CD4-positive, alpha-beta T cell (primary cell): ENCODE results near the gene WWOX. TPM values are rescaled to one million over a fixed set of nuclear protein-coding genes. Genes with fewer than 3 reads are reported as not detected.

Experiments
- ATAC-seq: fragments of 200-7000 bp; cut with Tn5 transposase; one replicate; pipeline ENCODE4 v1.10.0; 2022; ENCODE audit warnings: mild to moderate bottlenecking; ENCODE audit not compliant: poor library complexity
- CTCF ChIA-PET: fragments of 350-600 bp; sonication (Branson Sonifier 250); formaldehyde crosslinking; loops from one replicate; lab custom pipeline; 2021; ENCODE audit warnings: antibody characterized with exemption, inconsistent platforms; lab: Charles Lee
- POLR2A ChIA-PET: fragments of 350-600 bp; sonication (Branson Sonifier 250); formaldehyde crosslinking; loops from one replicate; lab custom pipeline; 2021; ENCODE audit warnings: antibody characterized with exemption, inconsistent platforms; lab: Charles Lee
- DNase-seq, 14 experiments: peaks; one replicate each; pipeline ENCODE4 v3.0.0-alpha.2; 2013 to 2020; ENCODE audit warnings: mixed read lengths in 2 of 14
- H3K27ac ChIP-seq, 2 donors: one replicate each; pipeline versions ENCODE4 v1.5.1 to v1.7.0; 2013; ENCODE audit warnings: low read length in 2 of 2, low read depth in 1 of 2, mild to moderate bottlenecking in 1 of 2
- H3K27me3 ChIP-seq, 2 experiments: 1 replicate in 1 of 2; 2 replicates in 1 of 2; pipeline versions ENCODE4 v1.6.1 to v1.7.0; 2013; ENCODE audit warnings: low read length in 2 of 2, control low read depth in 1 of 2, mild to moderate bottlenecking in 1 of 2, moderate library complexity in 1 of 2; ENCODE audit not compliant: insufficient read depth in 2 of 2, control insufficient read depth in 1 of 2
- H3K36me3 ChIP-seq: one replicate; pipeline ENCODE4 v1.6.1; 2013; ENCODE audit warnings: low read length, control low read depth; ENCODE audit not compliant: insufficient read depth
- H3K4me1 ChIP-seq: one replicate; pipeline ENCODE4 v1.6.1; 2013; ENCODE audit warnings: low read length, control low read depth; ENCODE audit not compliant: insufficient read depth
- H3K4me3 ChIP-seq: one replicate; pipeline ENCODE4 v1.5.1; 2013; ENCODE audit warnings: mild to moderate bottlenecking, low read length, moderate library complexity
- H3K9me3 ChIP-seq, 2 experiments: 1 replicate in 1 of 2; 2 replicates in 1 of 2; pipeline versions ENCODE4 v1.6.1 to v1.7.0; 2013; ENCODE audit warnings: low read length in 2 of 2, mild to moderate bottlenecking in 2 of 2, control low read depth in 1 of 2, moderate library complexity in 1 of 2; ENCODE audit not compliant: control insufficient read depth in 1 of 2, insufficient read depth in 1 of 2
- H3K27ac Mint-ChIP-seq: one replicate; pipeline ENCODE4 v1.8.0; 2020; ENCODE audit warnings: mixed read lengths
- H3K27me3 Mint-ChIP-seq: one replicate; pipeline ENCODE4 v1.8.0; 2021; ENCODE audit warnings: mixed read lengths
- H3K36me3 Mint-ChIP-seq: one replicate; pipeline ENCODE4 v1.8.0; 2021; ENCODE audit warnings: low read depth, mixed read lengths
- H3K4me1 Mint-ChIP-seq: one replicate; pipeline ENCODE4 v1.8.0; 2021; ENCODE audit warnings: low read depth, mixed read lengths
- H3K4me3 Mint-ChIP-seq: one replicate; pipeline ENCODE4 v1.8.0; 2020; ENCODE audit warnings: mild to moderate bottlenecking, mixed read lengths
- H3K9me3 Mint-ChIP-seq: one replicate; pipeline ENCODE4 v1.8.0; 2020; ENCODE audit warnings: mixed read lengths
- intact Hi-C, 2 experiments: fragments of 100-400 bp; cut with DNase I in 1 of 2; cut with micrococcal nuclease in 1 of 2; formaldehyde crosslinking; loops; one replicate each; pipeline versions ENCODE4 v1.15.1 to v1.9.0; 2023 to 2025; cut with DNase I, micrococcal nuclease
- total RNA-seq, 174 experiments: library from RNA in 2 of 174; stranded (reverse) in 2 of 174; gene quantifications; one replicate each; pipeline ENCODE4 v1.2.3 and lab custom pipeline; 2021 to 2026
- TF ChIP-seq, protein P1 (sequence below): fragments of 200-600 bp; IDR thresholded peaks from one replicate; pipeline ENCODE4 v1.8.0; 2022; ENCODE audit warnings: antibody characterized with exemption, mild to moderate bottlenecking

Gene WWOX
- total RNA-seq, 2 experiments from 2014 or later = 19.3 to 21.7 TPM

DNA sequence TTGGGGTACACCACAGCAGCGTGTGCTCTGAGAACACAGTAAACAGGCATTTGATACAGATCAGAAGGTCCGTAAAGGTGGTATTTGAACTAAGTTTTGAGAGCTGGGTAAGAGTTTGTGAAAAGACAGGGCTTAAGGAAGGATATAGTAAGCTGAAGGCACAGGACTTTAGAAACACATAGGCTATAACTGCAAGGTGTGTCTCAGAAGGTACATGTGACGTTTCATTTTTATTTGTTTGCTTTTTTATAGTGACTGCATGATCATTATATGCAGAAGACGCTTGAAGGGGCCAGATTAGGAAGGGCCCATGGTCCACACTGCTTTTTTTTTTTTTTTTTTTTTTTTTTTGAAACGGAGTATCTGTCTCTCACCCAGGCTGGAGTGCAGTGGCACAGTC, 644.6 kb downstream of the WWOX start:
- no peaks in the 10 kb centered on the region for H3K27me3 Mint-ChIP-seq
- peaks cover 37% of the 10 kb centered on the region for H3K4me1 Mint-ChIP-seq
- ATAC-seq (no peak), DNase-seq (no peak)
- intact Hi-C loops = no loop called here
- Histone ChIP-seq H3K27ac (no peak overlapping the region), H3K36me3 (no peaks in the 10 kb centered on the region), H3K4me3 (no peak overlapping the region), H3K4me1 (peaks cover 37% of the 10 kb centered on the region), H3K27me3 (no peaks in the 10 kb centered on the region), H3K9me3 (no peaks in the 10 kb centered on the region)
- H3K4me3 Mint-ChIP-seq = peak overlapping the region; percentile 4
- H3K9me3 Mint-ChIP-seq = no peaks in the 10 kb centered on the region
- CTCF ChIA-PET = interaction anchor here (1.0 kb wide), 1 partner anchor 26 kb away, joined by 4 read pairs; no protein-coding TSS in a partner anchor
- TF ChIP-seq, protein P1, sequence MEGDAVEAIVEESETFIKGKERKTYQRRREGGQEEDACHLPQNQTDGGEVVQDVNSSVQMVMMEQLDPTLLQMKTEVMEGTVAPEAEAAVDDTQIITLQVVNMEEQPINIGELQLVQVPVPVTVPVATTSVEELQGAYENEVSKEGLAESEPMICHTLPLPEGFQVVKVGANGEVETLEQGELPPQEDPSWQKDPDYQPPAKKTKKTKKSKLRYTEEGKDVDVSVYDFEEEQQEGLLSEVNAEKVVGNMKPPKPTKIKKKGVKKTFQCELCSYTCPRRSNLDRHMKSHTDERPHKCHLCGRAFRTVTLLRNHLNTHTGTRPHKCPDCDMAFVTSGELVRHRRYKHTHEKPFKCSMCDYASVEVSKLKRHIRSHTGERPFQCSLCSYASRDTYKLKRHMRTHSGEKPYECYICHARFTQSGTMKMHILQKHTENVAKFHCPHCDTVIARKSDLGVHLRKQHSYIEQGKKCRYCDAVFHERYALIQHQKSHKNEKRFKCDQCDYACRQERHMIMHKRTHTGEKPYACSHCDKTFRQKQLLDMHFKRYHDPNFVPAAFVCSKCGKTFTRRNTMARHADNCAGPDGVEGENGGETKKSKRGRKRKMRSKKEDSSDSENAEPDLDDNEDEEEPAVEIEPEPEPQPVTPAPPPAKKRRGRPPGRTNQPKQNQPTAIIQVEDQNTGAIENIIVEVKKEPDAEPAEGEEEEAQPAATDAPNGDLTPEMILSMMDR = no peak
- POLR2A ChIA-PET = no interaction called here
- no peaks in the 10 kb centered on the region for H3K36me3 Mint-ChIP-seq
- peak overlapping the region; percentile 96 for H3K27ac Mint-ChIP-seq

DNA sequence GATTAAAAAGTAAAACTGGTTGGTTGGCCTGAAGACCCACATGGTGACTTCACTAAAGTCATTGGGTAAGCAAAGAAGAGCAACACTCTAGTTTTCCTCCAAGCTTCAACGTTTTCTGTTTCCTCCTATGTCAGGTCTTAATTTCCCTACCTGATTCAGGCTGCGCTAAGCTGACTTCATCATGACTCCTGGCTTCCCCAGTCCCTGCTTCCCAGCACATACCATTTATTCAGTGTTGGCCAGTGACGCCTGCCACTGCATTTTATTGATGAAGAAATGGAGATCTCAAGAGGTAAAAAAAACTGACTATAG, 645.3 kb downstream of the WWOX start:
- TF ChIP-seq, protein P1 = no peak
- Histone ChIP-seq H3K9me3 (no peaks in the 10 kb centered on the region), H3K27ac (no peak overlapping the region), H3K27me3 (no peaks in the 10 kb centered on the region), H3K4me1 (peaks cover 37% of the 10 kb centered on the region), H3K4me3 (no peak overlapping the region), H3K36me3 (no peaks in the 10 kb centered on the region)
- no peak for ATAC-seq
- H3K27ac Mint-ChIP-seq = no peak overlapping the region
- H3K9me3 Mint-ChIP-seq = no peaks in the 10 kb centered on the region
- DNase-seq = no peak
- CTCF ChIA-PET = no interaction called here
- H3K27me3 Mint-ChIP-seq = no peaks in the 10 kb centered on the region
- H3K4me3 Mint-ChIP-seq = peak overlapping the region; percentile 23
- POLR2A ChIA-PET = no interaction called here
- no peaks in the 10 kb centered on the region for H3K36me3 Mint-ChIP-seq
- peaks cover 43% of the 10 kb centered on the region for H3K4me1 Mint-ChIP-seq
- intact Hi-C loops = no loop called here

DNA sequence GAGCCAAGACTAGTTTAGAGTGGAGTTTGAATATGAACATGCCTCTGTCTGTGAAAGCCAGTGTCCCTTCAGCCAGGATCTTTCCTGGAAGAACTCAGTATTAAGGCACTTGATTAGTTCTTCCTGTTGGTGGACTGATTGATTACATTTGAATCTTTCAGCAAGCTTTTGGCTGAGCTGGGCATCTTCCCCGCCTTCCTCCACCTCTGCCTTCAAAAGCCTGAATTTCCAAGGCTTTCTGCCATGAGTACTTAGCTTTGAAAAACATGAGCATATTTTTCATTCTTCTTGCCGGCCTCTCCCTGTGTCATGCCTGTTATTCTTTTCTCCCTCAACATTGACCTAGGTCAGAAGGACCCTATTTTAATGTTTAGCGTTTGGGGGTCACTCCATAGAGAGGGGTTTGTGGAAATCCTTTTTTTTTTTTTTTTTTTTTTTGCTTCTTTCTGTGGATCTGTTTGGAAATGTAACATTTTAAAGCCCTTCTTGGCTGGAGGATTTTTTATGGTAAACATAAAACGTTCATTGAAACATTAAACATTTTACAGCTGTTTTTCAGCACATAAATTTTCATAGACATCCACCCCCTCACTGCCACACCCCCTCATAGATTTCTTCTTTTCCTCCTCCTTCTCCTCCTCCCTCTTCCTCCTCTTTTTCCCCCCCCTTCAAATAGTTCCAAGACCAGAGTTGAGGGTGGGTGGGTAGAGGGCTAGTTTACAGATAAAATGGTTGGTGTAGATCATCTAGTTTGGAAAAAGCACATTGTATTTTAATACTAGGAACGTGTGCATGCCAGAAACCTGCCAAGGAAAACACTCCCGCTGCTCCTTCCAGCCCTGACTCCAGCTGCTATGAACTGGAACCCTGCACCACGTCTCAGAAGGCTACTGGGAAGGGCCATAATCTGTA, 645.9 kb downstream of the WWOX start:
- TF ChIP-seq, protein P1 = no peak
- ChIA-PET CTCF (interaction anchor here (0.7 kb wide), 1 partner anchor 102 kb away, joined by 5 read pairs; no protein-coding TSS in a partner anchor), POLR2A (no interaction called here)
- H3K4me3 ChIP-seq = no peak overlapping the region
- Mint-ChIP-seq H3K27me3 (no peaks in the 10 kb centered on the region), H3K27ac (peak overlapping the region; percentile 59), H3K4me3 (peak overlapping the region; percentile 23), H3K9me3 (no peaks in the 10 kb centered on the region), H3K36me3 (no peaks in the 10 kb centered on the region), H3K4me1 (peaks cover 49% of the 10 kb centered on the region)
- no peak overlapping the region for H3K27ac ChIP-seq
- ATAC-seq (no peak), DNase-seq (no peak)
- peaks cover 43% of the 10 kb centered on the region for H3K4me1 ChIP-seq
- no peaks in the 10 kb centered on the region for H3K9me3 ChIP-seq
- intact Hi-C loops = no loop called here
- no peaks in the 10 kb centered on the region for H3K27me3 ChIP-seq
- H3K36me3 ChIP-seq = no peaks in the 10 kb centered on the region
